ENCODE data around the gene ADIPOR2. TPM values are rescaled to one million over a fixed set of nuclear protein-coding genes. Genes with fewer than 3 reads are reported as not detected.

Gene ADIPOR2
- total and polyA plus RNA-seq, 2 of the 4 experiments (the other 2 are of a cell fraction), result 20.0 to 24.9 TPM

- Histone ChIP-seq H3K79me1 (ENCODE audit: low read depth in 1 of 2, low read length in 2 of 2) (peaks cover 19 to 69% of the 10 kb centered on the region in 2 experiments; a peak in 3 of 4 replicates), H3K4me2 (ENCODE audit: low read depth, low read length) (no peak overlapping the region), H3K36me3 (ENCODE audit: control insufficient read depth, insufficient read depth, low read length) (peaks cover 19% of the 10 kb centered on the region), H3K4me1 (ENCODE audit: control insufficient read depth, insufficient read depth, low read length) (peaks cover 9% of the 10 kb centered on the region), H2AK9ac (replicated peaks; ENCODE audit: low read depth, low read length, poor library complexity) (no peak overlapping the region), H2AK5ac (ENCODE audit: low read depth, low read length) (no peak overlapping the region), H2BK20ac (ENCODE audit: low read depth, low read length) (no peak overlapping the region), H3K27me3 (ENCODE audit: control insufficient read depth, insufficient read depth, low read length) (no peaks in the 10 kb centered on the region), H3K27ac (ENCODE audit: insufficient read depth, low read length) (no peak overlapping the region), H3K9me3 (ENCODE audit: control insufficient read depth, insufficient read depth, low read length) (no peaks in the 10 kb centered on the region), H3K9me1 (ENCODE audit: insufficient read depth, low read length) (peaks cover 5% of the 10 kb centered on the region), H2BK15ac (ENCODE audit: low read depth, low read length) (no peak overlapping the region), H2AFZ (replicated peaks; ENCODE audit: low read length, poor library complexity) (no peak overlapping the region), H3K56ac (ENCODE audit: extremely low read depth, insufficient read depth, low read length) (no peak overlapping the region), H4K8ac (ENCODE audit: low read depth in 2 of 2, low read length in 2 of 2) (no peak overlapping the region), H2BK5ac (ENCODE audit: low read depth, low read length, poor library complexity, severe bottlenecking) (no peak overlapping the region), H3K14ac (replicated peaks; ENCODE audit: low read depth, low read length) (no peak overlapping the region), H4K20me1 (ENCODE audit: insufficient read depth, low read length) (peaks cover 27% of the 10 kb centered on the region), H3K9ac (ENCODE audit: low read depth, low read length) (no peak overlapping the region), H3K23ac (ENCODE audit: low read depth, low read length) (no peak overlapping the region), H4K91ac (ENCODE audit: insufficient read depth, low read depth, low read length) (no peak overlapping the region), H3K18ac (ENCODE audit: low read depth, low read length) (no peak overlapping the region), H2BK120ac (ENCODE audit: low read depth, low read length) (no peak overlapping the region), H4K5ac (ENCODE audit: low read depth, low read length) (no peak overlapping the region), H3K4ac (ENCODE audit: low read depth, low read length) (no peak overlapping the region), H3K4me3 (ENCODE audit: insufficient read depth, low read depth, low read length) (no peak overlapping the region)
- CTCF ChIA-PET, result interaction anchor here (0.6 kb wide), 1 partner anchor 38 kb away, joined by 4 read pairs; no protein-coding TSS in a partner anchor
- BruUV-seq (replicated peaks), result no TSS peak
- DNase-seq (no peak), ATAC-seq (ENCODE audit: low read depth) (no peak)
- WGBS, 2 experiments (ENCODE audit: extremely low coverage in 2 of 2, insufficient read length in 1 of 2), result 93% methylated on average over 2 of the region's 9 CpGs; no CpG with 5 or more reads in 1 of the 2 experiments
- in situ Hi-C loops (cut with MboI; ENCODE audit: low sequenced_read_pairs), result no loop called here
- dilution Hi-C loops (cut with HindIII; ENCODE audit: low sequenced_read_pairs, unreplicated experiment), result no loop called here
- TF ChIP-seq FOS (IDR thresholded peaks at IDR 0.05; ENCODE audit: low read depth, low read length) (no peak), POLR2A (IDR thresholded peaks at IDR 0.05; ENCODE audit: low read depth, low read length) (no peak), CHD1 (IDR thresholded peaks at IDR 0.05; ENCODE audit: low read depth, low read length) (no peak), BHLHE40 (IDR thresholded peaks at IDR 0.05; ENCODE audit: low read depth, low read length) (no peak), RFX5 (IDR thresholded peaks at IDR 0.05; ENCODE audit: low read depth, low read length) (no peak)
- POLR2A ChIA-PET (ENCODE audit: unreplicated experiment), result no interaction called here
- intact Hi-C loops (cut with micrococcal nuclease), result no loop called here
Measured at GRCh38 chr12:1643043-1643442, 47.8 kb upstream of the ADIPOR2 start.
